Calu3 (cell line): Measurements from ENCODE around the gene CMPK1. TPM values are rescaled to one million over a fixed set of nuclear protein-coding genes. Genes with fewer than 3 reads are reported as not detected.

Experiments used
- BruUV-seq: library from RNA; stranded (reverse); fragments of 400-500 nt; replicated peaks from 2 replicates; lab custom pipeline; 2021; lab: Mats Ljungman, UMichigan
- CTCF ChIA-PET: fragments of 300-600 bp; sonication (Branson Sonifier 250); formaldehyde crosslinking; loops from one replicate; lab custom pipeline; 2022; ENCODE audit warnings: antibody characterized with exemption; lab: Charles Lee
- DNase-seq: peaks from one replicate; pipeline ENCODE4 v3.0.0; 2022
- H3K27ac Mint-ChIP-seq: one replicate; pipeline ENCODE4 v1.8.0; 2022; ENCODE audit warnings: mixed read lengths; ENCODE audit not compliant: unreplicated experiment
- H3K27me3 Mint-ChIP-seq: one replicate; pipeline ENCODE4 v1.8.0; 2022; ENCODE audit warnings: mixed read lengths; ENCODE audit not compliant: unreplicated experiment
- H3K36me3 Mint-ChIP-seq: one replicate; pipeline ENCODE4 v1.8.0; 2022; ENCODE audit warnings: mild to moderate bottlenecking, moderate library complexity, mixed read lengths; ENCODE audit not compliant: insufficient read depth, unreplicated experiment
- H3K4me1 Mint-ChIP-seq: one replicate; pipeline ENCODE4 v1.8.0; 2022; ENCODE audit warnings: mild to moderate bottlenecking, low read depth, mixed read lengths; ENCODE audit not compliant: unreplicated experiment
- H3K4me3 Mint-ChIP-seq: one replicate; pipeline ENCODE4 v1.8.0; 2022; ENCODE audit warnings: mild to moderate bottlenecking, low read depth, moderate library complexity, mixed read lengths; ENCODE audit not compliant: unreplicated experiment
- H3K9me3 Mint-ChIP-seq: one replicate; pipeline ENCODE4 v1.8.0; 2022; ENCODE audit warnings: low read depth, mixed read lengths; ENCODE audit not compliant: unreplicated experiment
- CTCF ChIP-seq: fragments of 200-600 bp; IDR thresholded peaks from one replicate; pipeline ENCODE4 v1.8.0; 2022; ENCODE audit warnings: antibody characterized with exemption; ENCODE audit not compliant: unreplicated experiment
- intact Hi-C: fragments of 100-400 bp; cut with micrococcal nuclease; formaldehyde crosslinking; loops from one replicate; pipeline ENCODE4 v1.10.0; 2022; ENCODE audit not compliant: unreplicated experiment
- total RNA-seq: library from RNA; stranded (reverse); gene quantifications from 2 replicates; pipeline ENCODE4 v1.2.3, GENCODE V29; 2022

The CMPK1 gene
- total RNA-seq, 1 experiment from 2014 or later: 162 TPM

GRCh38 chr1:47395433-47395832, 61.8 kb downstream of the CMPK1 start:
- H3K9me3 Mint-ChIP-seq: no peaks in the 10 kb centered on the region
- H3K4me3 Mint-ChIP-seq: no peak overlapping the region
- intact Hi-C loops: no loop called here
- H3K36me3 Mint-ChIP-seq: no peaks in the 10 kb centered on the region
- BruUV-seq: no TSS peak
- TF ChIP-seq CTCF: no peak
- CTCF ChIA-PET: no interaction called here
- H3K27ac Mint-ChIP-seq: no peak overlapping the region
- H3K27me3 Mint-ChIP-seq: peaks cover 21% of the 10 kb centered on the region
- no peaks in the 10 kb centered on the region for H3K4me1 Mint-ChIP-seq
- DNase-seq: no peak

- Mint-ChIP-seq H3K27ac (no peak overlapping the region), H3K36me3 (no peaks in the 10 kb centered on the region), H3K9me3 (no peaks in the 10 kb centered on the region), H3K4me1 (no peaks in the 10 kb centered on the region), H3K4me3 (no peak overlapping the region), H3K27me3 (peaks cover 34% of the 10 kb centered on the region)
- CTCF ChIA-PET: no interaction called here
- BruUV-seq: no TSS peak
- intact Hi-C loops: no loop called here
- no peak for DNase-seq
- TF ChIP-seq CTCF: no peak
Observed at GRCh38 chr1:47396671-47397196, 63.1 kb downstream of the CMPK1 start.

GRCh38 chr1:47399138-47399845, 65.7 kb downstream of the CMPK1 start:
- Mint-ChIP-seq H3K4me3 (no peak overlapping the region), H3K9me3 (no peaks in the 10 kb centered on the region), H3K4me1 (no peaks in the 10 kb centered on the region), H3K27ac (no peak overlapping the region), H3K36me3 (no peaks in the 10 kb centered on the region), H3K27me3 (peaks cover 50% of the 10 kb centered on the region)
- no TSS peak for BruUV-seq
- CTCF ChIA-PET: no interaction called here
- no peak for TF ChIP-seq CTCF
- intact Hi-C loops: no loop called here
- DNase-seq: no peak

- Mint-ChIP-seq H3K4me3 (no peak overlapping the region), H3K9me3 (no peaks in the 10 kb centered on the region), H3K4me1 (no peaks in the 10 kb centered on the region), H3K36me3 (no peaks in the 10 kb centered on the region), H3K27ac (no peak overlapping the region), H3K27me3 (peaks cover 50% of the 10 kb centered on the region)
- intact Hi-C loops: no loop called here
- no peak for TF ChIP-seq CTCF
- BruUV-seq: no TSS peak
- CTCF ChIA-PET: no interaction called here
- no peak for DNase-seq
Observed at GRCh38 chr1:47399846-47400155, 66.2 kb downstream of the CMPK1 start.
